DOHH2 (cell line): ENCODE measurements around the gene PLEKHM3.

Experiments
- H3F3A ChIP-seq: fragments of 200-600 bp; sonication (generic), shearing (Covaris generic); 2 replicates; pipeline ENCODE4 v1.6.0; 2016; ENCODE audit warnings: antibody characterized with exemption, mild to moderate bottlenecking; ENCODE audit not compliant: control insufficient read depth, insufficient read depth
- H3K27ac ChIP-seq: fragments of 200-600 bp; sonication (generic); 2 replicates; pipeline ENCODE4 v1.5.1; 2014; ENCODE audit warnings: low read depth, mild to moderate bottlenecking, low read length, moderate library complexity
- H3K27me3 ChIP-seq: fragments of 200-600 bp; sonication (generic); 2 replicates; pipeline ENCODE4 v1.6.1; 2014; ENCODE audit warnings: mild to moderate bottlenecking, low read length, mixed read lengths; ENCODE audit not compliant: control insufficient read depth
- H3K36me3 ChIP-seq: fragments of 200-600 bp; sonication (generic); 2 replicates; pipeline ENCODE4 v1.6.1; 2014; ENCODE audit warnings: mild to moderate bottlenecking, low read length, moderate library complexity, mixed read lengths; ENCODE audit not compliant: control insufficient read depth
- H3K4me1 ChIP-seq: fragments of 200-600 bp; sonication (generic); 2 replicates; pipeline ENCODE4 v1.6.1; 2014; ENCODE audit warnings: mild to moderate bottlenecking, low read length, mixed read lengths; ENCODE audit not compliant: control insufficient read depth
- H3K4me2 ChIP-seq: fragments of 200-600 bp; sonication (generic); 2 replicates; pipeline ENCODE4 v1.6.0; 2014; ENCODE audit warnings: mild to moderate bottlenecking, low read length, moderate library complexity
- H3K4me3 ChIP-seq: fragments of 200-600 bp; sonication (generic); 2 replicates; pipeline ENCODE4 v1.5.1; 2014; ENCODE audit warnings: mild to moderate bottlenecking, low read length, mixed read lengths
- H3K79me2 ChIP-seq: fragments of 200-600 bp; sonication (generic); 2 replicates; pipeline ENCODE4 v1.6.1; 2014; ENCODE audit warnings: mild to moderate bottlenecking, low read length, mixed read lengths; ENCODE audit not compliant: control insufficient read depth
- H3K9me2 ChIP-seq: fragments of 200-600 bp; sonication (generic); replicated peaks from 2 replicates; pipeline ENCODE4 v1.6.1; 2014; ENCODE audit warnings: mild to moderate bottlenecking, low read length, mixed read lengths; ENCODE audit not compliant: control insufficient read depth
- H3K9me3 ChIP-seq: fragments of 200-600 bp; sonication (generic); 2 replicates; pipeline ENCODE4 v1.6.1; 2014; ENCODE audit warnings: antibody characterized with exemption, low read length, mixed read lengths; ENCODE audit not compliant: control insufficient read depth, insufficient read depth
- H4K20me1 ChIP-seq: fragments of 200-600 bp; sonication (generic); 2 replicates; pipeline ENCODE4 v1.6.0; 2014; ENCODE audit warnings: low read depth, mild to moderate bottlenecking, antibody characterized with exemption, low read length, moderate library complexity; ENCODE audit not compliant: control insufficient read depth, insufficient read depth
- EZH2phosphoT487 ChIP-seq: fragments of 200-600 bp; sonication (generic); IDR thresholded peaks from 2 replicates; pipeline ENCODE4 v1.6.1; 2017; ENCODE audit warnings: borderline replicate concordance, mild to moderate bottlenecking, antibody characterized with exemption, low read length, moderate library complexity, mixed read lengths
- TF ChIP-seq, protein P1 (sequence below): fragments of 200-600 bp; sonication (generic); IDR thresholded peaks from one replicate; pipeline ENCODE4 v1.5.1; 2014; ENCODE audit warnings: antibody characterized with exemption, mild to moderate bottlenecking, low read depth, low read length; ENCODE audit not compliant: poor library complexity, severe bottlenecking

The PLEKHM3 gene

DNA sequence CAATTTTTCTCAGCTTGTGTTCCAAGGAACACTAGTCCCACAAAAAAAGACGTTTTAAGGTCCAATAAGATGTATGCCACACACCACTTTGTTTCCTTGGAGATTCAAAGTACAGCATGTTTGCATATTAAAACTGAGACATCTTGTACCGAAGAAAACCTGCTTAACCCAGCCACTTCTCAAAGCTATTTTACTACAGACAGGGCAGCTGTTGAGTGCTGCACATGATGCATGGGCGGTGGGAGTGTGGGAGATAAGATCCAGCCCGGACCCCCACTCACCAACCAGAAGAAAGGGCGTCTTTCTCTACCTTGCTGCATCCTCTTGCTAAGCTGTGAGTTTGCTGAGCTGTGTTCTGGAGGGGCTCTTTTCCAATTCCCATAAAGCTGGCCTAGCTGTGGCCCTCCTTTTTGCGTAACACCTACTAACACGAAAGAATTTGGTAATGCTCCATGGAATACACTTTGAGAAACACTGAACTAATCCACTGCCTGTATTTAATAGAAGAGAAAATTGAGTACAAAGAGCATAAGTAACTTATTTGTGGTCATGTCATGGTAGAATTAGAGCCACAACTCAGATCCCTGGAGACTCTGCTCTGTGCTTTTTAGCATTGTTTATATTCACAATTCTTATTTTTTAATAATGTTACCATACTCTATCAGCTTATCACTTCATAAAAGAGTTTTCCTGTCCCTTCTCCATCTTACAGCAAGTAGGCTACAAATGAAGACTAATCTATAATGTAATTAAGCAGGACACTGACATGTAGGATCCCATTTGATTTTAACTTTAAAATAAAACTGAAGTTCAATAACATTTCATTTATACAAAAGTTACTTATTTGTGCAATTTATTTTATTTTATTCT is 90.0 kb downstream of the PLEKHM3 start:
- Histone ChIP-seq H3K9me3 (no peaks in the 10 kb centered on the region), H3K79me2 (no peaks in the 10 kb centered on the region), H3K4me1 (no peaks in the 10 kb centered on the region), H3K36me3 (no peaks in the 10 kb centered on the region), H3K4me3 (no peak overlapping the region), H3K27ac (no peak overlapping the region), H4K20me1 (no peaks in the 10 kb centered on the region), H3K27me3 (no peaks in the 10 kb centered on the region), H3K4me2 (no peak overlapping the region), H3F3A (no peaks in the 10 kb centered on the region), H3K9me2 (no peaks in the 10 kb centered on the region)
- TF ChIP-seq, protein P1, sequence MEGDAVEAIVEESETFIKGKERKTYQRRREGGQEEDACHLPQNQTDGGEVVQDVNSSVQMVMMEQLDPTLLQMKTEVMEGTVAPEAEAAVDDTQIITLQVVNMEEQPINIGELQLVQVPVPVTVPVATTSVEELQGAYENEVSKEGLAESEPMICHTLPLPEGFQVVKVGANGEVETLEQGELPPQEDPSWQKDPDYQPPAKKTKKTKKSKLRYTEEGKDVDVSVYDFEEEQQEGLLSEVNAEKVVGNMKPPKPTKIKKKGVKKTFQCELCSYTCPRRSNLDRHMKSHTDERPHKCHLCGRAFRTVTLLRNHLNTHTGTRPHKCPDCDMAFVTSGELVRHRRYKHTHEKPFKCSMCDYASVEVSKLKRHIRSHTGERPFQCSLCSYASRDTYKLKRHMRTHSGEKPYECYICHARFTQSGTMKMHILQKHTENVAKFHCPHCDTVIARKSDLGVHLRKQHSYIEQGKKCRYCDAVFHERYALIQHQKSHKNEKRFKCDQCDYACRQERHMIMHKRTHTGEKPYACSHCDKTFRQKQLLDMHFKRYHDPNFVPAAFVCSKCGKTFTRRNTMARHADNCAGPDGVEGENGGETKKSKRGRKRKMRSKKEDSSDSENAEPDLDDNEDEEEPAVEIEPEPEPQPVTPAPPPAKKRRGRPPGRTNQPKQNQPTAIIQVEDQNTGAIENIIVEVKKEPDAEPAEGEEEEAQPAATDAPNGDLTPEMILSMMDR: no peak
- no peak for TF ChIP-seq EZH2phosphoT487

DNA sequence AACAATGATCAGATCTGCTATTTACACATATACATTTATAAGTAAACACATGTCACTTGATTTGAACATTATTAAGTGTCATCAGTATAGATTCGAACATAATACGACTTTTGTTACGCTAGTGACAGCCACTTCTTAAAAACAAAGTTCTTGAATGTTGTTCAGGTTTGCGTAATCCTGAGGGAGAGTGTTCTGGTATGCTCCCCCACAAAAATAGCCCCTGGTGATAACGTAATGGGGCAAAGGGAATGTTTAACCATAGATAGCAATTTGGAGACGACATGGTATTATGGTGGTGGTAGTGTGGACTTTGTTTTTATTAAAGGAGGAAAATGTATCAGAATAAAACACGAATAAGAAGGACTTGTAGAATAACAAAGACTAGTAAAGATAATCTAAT is 90.6 kb downstream of the PLEKHM3 start:
- no peak overlapping the region for H3K27ac ChIP-seq
- no peaks in the 10 kb centered on the region for H3K27me3 ChIP-seq
- no peaks in the 10 kb centered on the region for H3F3A ChIP-seq
- TF ChIP-seq EZH2phosphoT487: no peak
- TF ChIP-seq, protein P1: no peak
- H3K9me3 ChIP-seq: no peaks in the 10 kb centered on the region
- no peak overlapping the region for H3K4me3 ChIP-seq
- H3K9me2 ChIP-seq: no peaks in the 10 kb centered on the region
- no peak overlapping the region for H3K4me2 ChIP-seq
- no peaks in the 10 kb centered on the region for H3K4me1 ChIP-seq
- no peaks in the 10 kb centered on the region for H3K79me2 ChIP-seq
- no peaks in the 10 kb centered on the region for H3K36me3 ChIP-seq
- no peaks in the 10 kb centered on the region for H4K20me1 ChIP-seq

DNA sequence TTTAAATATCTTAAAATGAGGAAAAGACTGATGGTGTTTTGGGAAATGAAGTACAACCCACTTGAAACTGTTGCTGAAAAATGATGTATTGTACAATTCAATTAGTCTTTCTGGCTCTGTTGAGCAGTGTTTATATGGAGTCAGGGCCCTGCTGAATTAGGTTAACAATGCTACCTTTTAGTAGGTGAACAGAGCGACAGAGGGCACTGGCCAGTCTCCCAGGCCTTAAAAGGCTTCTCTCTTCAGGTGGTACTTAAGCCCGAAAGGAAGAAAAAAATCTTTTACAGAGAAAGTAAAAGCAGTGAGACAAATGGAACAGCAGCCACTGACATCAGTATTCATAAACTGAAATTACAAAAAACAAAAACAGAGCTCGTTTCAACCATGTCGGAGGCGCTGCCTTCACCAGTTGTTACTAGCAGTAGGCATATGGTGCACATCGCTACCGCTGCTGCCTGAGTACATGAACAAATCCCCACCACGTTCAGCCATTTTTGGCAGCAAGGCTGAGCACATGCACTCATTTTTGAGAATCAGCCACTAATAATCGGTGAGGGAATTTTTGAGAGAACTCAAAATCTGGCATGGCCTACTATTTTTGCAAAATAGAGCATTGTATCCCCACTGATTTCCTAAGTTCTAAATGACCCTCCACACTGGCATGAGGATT is 91.8 kb downstream of the PLEKHM3 start:
- H3K4me3 ChIP-seq: no peak overlapping the region
- no peak overlapping the region for H3K27ac ChIP-seq
- no peak overlapping the region for H3K4me2 ChIP-seq
- no peaks in the 10 kb centered on the region for H3K36me3 ChIP-seq
- H3K9me2 ChIP-seq: no peaks in the 10 kb centered on the region
- H3K4me1 ChIP-seq: no peaks in the 10 kb centered on the region
- no peak for TF ChIP-seq EZH2phosphoT487
- TF ChIP-seq, protein P1: no peak
- no peaks in the 10 kb centered on the region for H3K27me3 ChIP-seq
- H4K20me1 ChIP-seq: no peaks in the 10 kb centered on the region
- no peaks in the 10 kb centered on the region for H3K79me2 ChIP-seq
- H3K9me3 ChIP-seq: no peaks in the 10 kb centered on the region
- no peaks in the 10 kb centered on the region for H3F3A ChIP-seq
